ENCODE measurements around the gene ST6GALNAC4.

Gene ST6GALNAC4, protein sequence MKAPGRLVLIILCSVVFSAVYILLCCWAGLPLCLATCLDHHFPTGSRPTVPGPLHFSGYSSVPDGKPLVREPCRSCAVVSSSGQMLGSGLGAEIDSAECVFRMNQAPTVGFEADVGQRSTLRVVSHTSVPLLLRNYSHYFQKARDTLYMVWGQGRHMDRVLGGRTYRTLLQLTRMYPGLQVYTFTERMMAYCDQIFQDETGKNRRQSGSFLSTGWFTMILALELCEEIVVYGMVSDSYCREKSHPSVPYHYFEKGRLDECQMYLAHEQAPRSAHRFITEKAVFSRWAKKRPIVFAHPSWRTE

DNA sequence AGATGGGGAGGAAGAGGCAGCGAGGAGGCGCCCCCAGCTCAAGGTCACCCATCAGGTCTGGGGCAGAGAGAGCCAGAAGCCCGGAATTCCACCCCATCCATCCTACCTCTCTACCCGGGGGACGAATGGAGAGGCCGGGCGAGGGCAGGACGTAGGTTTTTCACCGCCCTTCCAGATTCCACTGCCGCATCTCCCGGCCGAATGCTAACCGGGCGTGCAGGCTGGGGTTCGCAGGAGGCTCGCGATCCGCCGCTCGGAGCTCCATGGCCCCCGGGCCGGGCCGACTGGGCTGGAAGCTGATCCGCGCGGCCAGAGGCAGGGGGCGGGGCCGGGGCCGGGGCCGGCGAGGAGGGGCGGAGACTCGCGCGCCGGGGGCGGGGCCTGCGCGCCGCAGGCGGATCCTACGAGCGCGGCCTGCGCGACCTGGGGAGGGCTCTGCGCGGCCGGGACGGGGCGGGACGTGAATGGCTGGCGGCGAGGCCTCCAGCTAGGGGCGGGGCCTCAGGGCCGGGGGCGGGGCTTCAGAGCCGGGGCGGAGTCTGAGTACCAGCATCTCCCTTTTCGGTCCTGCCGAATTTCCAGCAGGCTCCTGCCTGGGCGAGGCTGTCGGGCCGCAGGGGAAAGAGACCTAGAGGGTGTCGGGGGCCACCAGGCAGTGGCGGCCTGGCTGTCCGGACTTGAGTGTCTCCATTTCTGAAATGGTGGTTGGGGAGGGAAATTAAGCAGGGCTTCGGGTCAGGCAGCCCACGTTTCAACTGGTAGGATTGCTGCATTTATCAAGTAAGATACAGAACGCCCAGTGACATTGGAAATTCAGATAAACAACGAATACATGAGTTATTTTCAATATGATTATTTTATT lies at the start of gene ST6GALNAC4:
Gene ST6GALNAC4, minus strand, starts transcription at position 322 of the 862 bp plus-strand sequence. CDS start 622 bp downstream, outside the sequence.
- DNase-seq (ENCODE audit: low spot score): peak; percentile 95

DNA sequence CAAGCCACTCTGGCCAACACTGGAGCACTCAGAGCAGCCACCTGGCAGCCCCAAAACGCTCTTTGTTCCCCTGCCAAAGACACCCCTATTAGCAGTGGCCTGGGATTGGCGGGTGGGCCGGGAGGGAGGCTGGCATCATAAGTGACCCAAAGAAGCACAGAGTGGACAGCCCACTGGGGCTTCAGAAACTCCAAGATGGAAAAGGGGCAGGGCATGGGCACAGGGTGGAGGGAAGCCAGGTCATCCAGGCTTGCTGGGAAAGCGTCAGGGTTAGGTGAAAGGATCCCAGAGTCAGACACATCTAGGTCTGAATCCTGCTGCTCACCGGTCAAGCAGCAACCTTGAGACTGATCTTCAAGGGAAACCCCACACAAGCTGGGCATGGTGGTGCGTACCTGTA lies 49.1 kb upstream of the ST6GALNAC4 start:
- no peak for DNase-seq (ENCODE audit: low spot score)

DNA sequence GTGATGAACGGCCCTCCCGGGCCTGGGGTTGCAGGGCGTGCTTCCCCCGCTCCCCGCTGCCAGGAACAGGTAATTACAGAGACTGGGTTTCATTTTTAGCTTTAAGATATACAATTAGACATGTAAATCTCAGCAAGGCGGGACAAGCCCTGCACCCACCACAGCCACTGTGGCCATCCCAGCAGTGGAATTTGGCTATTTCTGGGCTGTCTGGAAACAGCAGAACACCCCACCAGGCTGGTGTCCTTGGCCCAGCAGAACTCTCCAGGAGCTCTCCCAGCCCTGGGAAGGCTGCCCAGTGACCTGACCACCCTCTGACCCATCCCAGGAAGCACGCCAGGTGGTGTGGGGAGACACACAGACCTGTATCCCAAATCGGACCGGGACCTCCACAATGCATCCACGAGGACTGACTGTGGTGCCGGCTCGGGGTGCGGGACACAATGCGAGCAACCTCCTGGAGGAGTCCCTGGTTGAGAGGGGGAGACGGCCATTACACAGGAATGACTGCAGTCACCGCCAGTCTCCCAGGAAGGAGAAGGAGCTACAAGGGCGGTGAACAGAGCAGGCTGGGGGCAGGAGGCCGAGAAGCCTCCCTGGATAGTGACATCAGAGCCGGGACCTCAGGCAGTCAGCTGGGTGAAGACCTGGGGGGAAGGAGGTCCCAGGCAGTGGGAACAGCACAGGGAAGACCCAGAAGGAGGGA lies 46.7 kb upstream of the ST6GALNAC4 start:
- DNase-seq (ENCODE audit: low spot score): no peak

DNA sequence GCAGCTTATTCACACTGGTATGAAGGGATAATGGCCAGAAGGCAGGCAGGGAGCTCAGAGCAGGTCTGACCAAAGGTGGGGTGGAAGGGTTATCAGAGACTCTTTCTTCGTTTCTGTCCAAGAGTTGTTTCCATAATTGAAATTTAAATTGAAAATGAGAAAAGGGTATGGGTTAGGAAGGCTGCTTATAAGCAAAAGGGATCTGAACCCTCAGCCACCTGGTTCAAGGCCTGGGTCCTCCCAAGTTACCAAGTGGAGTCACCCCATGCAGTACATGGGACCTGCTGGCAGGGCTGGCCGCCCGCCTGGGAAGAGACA lies 46.2 kb upstream of the ST6GALNAC4 start:
- DNase-seq (ENCODE audit: low spot score): no peak

DNA sequence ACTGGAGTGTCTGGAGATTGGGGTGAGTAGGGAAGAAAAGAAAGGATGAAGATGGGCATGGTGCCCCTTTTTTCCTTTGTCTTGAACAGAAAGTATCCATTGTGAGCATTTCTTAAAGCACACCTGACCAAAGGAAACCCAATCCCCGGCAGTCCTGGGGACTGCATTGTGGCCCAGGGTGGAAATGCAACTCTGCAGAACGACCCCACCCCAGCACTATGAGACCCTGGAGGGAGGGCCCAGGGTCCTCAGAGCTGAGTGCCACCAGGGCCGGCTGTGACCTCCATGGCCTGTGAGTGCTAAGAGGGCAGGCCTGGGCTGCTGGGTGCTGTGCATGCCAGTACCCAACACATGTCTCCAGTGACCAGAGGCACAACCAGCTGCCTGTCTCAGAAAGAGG lies 45.4 kb upstream of the ST6GALNAC4 start:
- no peak for DNase-seq (ENCODE audit: low spot score)

DNA sequence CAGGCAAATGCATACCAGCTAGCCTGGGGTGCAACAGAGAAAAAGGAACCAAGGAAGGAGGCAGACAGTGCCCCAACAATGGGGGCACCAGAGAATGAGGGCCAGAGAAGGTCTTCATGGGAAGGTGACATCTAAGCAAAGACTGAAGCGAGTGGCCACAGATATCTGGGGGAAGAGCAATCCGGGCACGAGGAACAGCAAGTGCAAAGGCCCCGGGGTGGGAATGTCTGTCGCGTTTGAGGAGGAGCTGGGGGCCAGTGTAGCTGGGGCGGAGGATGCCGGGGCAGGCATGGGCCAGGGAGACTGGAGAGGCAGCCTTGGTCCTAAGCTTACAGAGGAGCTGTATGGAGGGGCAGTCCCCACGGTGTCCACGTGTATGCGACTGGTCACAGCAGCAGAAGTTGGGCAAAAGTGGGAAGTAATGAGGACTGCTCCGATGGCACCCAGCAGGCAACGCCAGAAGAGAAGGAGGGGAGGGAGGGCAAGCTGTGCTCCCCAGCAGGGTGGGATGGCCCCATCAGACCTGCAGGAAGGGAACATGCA lies 44.8 kb upstream of the ST6GALNAC4 start:
- no peak for DNase-seq (ENCODE audit: low spot score)

DNA sequence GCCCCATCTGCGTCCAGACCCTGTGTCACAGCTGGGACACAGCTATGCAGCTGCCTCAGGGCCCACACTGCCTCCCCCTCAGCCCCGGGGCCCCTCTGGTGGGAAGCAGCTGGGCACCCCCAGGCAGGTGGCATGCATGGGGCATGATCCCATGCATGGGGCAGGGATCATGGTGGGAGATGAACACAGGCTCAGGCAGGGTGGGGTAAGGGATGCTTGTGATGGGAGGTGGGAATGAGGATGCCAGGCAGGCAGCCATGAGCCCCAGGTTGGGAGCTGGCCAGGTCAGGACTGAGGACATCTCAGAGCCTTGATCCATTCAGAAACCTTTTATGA lies 44.3 kb upstream of the ST6GALNAC4 start:
- DNase-seq (ENCODE audit: low spot score): no peak

DNA sequence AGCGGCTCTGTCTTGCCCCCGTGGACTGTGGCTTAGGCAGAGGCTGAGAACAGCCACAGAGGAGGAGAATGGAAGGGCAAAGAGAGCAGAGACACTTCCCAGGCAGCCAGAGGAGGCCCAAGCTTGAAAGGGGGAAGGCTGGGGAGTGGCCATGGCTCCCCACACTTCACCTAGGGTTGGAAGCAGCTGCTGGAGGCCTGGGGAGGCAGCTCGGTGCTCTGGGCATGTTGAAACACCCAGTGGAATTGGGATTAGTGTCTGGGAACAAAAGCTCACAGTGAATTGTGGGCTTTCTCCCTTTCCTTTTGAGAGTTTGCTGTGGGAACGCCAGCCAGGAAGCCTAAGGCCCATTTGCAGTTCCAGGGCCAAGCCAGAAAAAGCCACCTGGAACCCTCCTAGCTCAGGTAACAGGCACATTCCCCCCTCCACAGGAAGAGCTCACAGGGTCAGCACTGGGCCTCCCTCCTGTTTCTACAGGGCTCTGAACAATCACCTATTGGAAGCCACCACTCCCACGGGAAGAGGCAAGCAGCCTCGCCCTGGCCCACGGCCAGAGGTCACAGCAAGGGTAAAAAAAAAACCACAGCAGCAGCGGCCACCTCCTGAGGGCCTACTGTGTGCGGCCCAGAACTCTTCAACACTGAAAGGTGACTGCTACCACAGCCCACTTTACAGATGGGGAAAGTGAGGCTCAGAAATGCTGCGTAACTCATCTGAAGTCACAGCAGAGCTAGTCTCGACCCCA lies 43.7 kb upstream of the ST6GALNAC4 start:
- no peak for DNase-seq (ENCODE audit: low spot score)

DNA sequence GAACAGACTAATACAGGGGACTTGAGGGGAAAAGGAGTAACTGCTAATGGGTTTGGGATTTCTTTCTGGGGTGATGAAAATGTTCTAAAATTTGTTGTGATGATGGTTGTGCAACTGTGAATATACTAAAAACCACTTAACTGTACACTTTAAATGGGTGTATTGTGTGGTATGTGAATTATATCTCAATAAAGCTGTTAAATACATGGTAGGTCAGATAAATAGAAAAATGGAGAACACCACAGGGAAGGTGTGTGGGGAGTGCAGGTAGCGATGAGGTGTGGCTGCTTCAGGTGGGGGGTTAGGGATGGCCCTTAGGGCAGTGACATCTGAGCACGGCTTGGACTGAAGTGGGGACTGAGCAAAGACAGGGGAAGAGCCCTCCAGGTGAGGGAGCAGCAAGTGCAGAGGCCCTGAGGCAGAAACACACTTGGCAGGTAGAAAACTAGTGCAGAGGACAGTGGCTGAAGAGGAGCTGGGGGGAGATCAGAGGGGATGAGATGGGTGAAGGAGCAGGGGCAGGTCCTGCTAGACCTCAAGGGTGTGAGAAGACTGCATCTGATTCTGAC lies 43.1 kb upstream of the ST6GALNAC4 start:
- no peak for DNase-seq (ENCODE audit: low spot score)

DNA sequence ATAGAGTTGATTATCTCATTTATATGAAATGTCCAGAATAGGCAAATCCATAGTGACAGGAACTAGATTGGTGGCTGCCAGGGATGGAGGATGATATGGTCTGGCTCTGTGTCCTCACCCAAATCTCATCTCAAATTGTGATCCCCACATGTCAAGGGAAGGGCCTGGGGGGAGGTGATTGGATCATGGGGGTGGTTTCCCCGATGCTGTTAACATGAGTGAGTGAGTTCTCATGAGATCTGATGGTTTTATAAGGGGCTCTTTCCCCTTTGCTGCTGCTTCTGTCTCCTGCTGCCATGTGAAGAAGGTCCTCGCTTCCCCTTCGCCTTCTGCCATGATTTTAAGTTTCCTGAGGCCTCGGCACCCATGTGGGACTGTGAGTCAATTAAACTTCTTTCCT lies 42.6 kb upstream of the ST6GALNAC4 start:
- no peak for DNase-seq (ENCODE audit: low spot score)

DNA sequence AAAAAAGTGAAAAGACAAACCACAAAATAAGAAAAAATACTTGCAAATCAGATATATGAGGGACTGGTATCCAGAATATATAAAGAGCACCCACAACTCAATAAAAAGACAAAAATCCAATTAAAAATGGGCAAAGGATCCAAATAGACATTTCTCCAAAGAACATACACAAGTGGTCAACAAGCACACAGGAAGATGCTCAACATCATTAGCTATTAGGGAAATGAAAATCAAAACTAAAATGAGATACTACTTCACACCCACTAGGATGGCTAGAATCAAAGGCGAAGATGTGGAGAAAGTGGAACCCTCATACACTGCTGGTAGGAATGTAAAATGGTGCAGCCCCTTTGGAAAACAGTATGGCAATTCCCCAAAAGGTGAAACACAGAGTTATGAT lies 41.9 kb upstream of the ST6GALNAC4 start:
- DNase-seq (ENCODE audit: low spot score): no peak

DNA sequence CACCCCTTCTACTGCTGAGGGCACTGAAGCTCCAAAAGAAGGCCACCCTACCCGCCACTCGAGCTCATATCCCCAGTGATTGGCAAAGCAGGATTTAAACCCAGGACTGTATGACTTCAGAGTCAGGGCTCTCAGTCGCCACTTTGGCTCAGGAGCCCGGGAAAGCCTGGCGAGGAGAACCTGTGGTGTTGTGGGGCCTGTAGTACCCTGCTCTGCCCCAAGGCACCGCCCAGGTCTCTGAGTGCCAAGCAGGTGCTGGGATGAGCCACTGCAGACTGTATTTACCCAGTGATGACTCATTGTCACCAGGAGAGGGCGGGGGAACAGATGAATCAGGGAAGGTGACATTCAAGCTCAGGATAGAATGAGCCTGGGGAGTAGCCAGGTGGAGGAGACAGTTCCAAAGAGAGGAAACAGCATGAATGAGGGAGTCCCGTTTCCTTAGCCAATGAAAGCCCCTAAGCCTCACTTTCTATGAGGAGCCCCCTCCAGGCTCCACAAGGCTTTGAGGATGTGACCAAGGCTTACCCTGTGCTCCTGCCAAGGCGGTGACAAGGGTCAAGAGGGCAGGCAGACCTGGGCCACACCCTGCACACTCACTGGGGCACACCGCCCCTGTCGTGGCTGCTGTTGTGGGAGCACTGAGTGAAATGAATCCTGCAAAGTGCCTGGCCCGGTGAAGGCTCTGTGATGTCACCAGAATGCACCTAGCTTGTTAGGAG lies 38.6 kb upstream of the ST6GALNAC4 start:
- peak; percentile 69 for DNase-seq (ENCODE audit: low spot score)

DNA sequence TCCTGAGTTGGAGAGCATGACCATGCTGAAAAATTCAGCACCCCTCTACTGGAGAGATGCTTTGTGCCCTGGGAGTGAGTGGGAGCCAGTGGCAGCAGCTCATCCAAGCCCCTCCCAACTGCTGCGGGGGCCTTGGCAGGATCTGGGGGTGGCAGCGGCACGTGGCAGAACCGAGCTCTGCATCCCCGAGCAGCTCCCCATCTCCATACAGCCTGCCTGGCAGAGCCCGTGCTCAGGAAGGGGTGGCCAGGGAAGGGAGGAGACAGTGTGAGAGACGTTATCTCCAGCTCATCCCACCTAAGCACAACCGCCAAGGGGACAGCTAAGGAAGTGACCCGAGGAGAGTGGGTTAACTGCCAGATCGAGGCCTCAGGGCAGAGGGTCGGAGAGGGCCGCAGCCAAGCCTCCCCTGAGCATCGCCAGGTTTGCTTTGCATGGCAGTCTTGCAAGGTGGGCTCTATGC lies 38.0 kb upstream of the ST6GALNAC4 start:
- DNase-seq (ENCODE audit: low spot score): no peak

DNA sequence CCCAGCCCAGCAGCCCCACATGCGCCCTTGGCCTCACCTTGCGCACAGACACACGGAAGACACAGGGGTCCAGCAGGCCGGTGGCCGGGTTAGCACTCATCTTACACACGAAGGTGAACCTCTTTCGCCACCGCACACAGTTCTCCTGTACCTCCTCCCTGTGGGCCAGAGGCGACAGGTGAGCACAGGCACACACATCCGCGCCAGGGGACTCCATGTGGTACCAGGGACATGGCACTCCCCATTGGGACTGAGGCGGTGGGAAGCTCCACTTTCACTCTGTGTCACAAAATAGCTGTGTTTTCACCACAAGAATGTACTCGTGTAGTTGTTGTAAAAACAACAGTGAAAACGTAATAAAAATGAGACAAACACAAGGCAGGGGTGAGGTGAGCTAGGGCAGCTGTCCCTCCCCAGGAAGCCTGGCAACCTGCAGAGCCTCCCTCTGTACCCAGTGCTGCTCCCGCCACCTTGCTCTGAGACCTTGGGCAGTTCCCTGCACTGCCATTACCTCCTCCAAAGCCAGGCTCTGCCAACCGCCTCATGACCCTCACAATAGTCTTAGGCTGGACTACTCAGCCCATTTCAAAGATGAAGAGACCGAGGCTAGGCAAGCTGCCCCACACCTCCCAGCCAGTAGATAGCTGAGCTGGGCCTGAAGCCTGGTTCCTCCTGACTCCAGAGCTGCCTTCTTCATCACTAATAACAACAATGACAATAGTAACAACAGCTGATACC lies 37.1 kb upstream of the ST6GALNAC4 start:
- no peak for DNase-seq (ENCODE audit: low spot score)

DNA sequence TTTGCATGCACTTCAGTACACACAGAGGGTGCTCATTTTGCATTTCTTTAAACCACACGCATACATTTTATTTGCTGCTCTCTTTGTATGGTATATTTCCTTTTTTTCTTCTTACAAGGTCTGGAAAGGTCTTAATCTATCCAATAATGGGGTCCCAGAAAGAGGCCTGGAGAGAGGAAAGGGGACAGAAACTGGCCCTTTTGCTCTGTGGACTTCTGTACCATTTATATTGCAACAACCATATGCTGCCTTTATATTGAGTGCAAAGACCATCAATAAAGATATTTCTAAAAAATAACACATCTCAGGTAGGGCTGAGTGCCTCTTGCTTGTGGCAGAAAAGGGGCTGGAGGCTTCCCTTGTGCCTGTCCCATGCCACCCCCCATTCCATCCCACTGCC lies 36.3 kb upstream of the ST6GALNAC4 start:
- no peak for DNase-seq (ENCODE audit: low spot score)

DNA sequence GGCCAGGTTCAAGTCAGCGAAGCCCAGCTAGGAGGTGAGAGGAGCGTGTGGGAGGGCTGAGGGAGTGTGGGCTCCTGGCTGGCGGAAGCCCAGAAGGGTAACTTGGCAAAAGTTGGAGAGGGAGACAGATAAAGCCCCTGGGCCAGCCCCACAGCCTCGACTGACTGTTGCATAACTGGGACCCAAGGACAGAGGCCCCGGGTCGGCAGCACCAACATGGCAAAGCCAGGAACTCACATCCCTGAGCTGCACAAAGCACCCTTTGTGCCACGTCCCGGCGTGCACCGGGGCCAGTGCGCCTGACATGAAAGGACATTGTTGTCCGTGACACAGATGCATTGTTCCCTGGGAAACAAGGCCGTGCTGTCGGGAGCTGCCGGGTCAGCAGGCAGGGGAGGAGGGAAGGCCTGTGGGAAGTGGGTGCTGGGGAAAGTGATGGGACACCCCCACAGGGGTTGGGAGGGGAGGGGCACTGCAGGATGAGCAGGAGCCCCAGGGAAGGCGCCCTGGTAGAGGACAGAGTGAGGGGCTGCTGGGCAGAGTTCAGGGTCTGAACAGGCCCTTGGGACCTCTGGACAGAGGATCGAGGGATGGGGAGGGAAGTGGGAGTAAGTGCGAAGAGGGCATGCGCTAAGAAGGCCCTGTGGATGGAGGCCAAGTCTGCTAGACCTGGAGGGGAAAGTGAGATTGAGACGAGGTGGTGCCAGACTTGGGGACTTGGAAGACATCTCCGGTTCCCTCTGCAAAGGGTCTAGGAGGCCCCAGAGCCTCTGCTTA lies 33.9 kb upstream of the ST6GALNAC4 start:
- DNase-seq (ENCODE audit: low spot score): no peak

DNA sequence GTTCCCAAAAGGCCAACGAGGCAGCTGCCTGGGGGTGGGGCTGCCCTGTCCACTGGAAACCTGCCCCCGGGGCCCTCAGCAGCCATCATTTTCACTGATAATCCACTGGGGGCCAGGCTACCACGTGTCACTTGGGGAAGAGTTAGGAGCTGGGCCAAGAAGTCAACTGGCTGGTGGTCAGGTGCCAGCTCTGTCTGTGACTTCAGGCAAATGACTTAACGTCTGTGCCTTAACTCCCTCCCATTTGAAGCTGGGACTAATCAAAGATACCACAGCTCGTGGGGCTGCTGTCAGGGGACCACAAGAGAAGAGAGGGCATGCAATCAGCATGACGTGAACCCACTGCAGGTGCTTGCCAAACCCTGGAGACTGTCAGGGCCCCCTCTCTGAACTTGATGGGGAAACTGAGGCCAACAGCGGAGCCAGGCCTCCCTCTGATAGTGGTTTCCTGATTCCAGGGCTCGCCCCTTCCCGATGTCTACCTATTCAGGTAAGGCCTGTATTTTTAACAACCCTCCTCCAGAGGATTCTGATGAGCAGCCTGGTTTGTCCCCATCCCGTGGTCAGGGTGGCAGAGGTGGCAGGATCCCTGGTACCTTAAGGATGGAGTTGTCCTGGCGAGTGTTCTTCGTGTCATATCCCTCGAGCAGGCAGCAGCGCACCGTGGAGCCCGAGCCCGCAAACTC lies 33.1 kb upstream of the ST6GALNAC4 start:
- DNase-seq (ENCODE audit: low spot score): peak; percentile 55

DNA sequence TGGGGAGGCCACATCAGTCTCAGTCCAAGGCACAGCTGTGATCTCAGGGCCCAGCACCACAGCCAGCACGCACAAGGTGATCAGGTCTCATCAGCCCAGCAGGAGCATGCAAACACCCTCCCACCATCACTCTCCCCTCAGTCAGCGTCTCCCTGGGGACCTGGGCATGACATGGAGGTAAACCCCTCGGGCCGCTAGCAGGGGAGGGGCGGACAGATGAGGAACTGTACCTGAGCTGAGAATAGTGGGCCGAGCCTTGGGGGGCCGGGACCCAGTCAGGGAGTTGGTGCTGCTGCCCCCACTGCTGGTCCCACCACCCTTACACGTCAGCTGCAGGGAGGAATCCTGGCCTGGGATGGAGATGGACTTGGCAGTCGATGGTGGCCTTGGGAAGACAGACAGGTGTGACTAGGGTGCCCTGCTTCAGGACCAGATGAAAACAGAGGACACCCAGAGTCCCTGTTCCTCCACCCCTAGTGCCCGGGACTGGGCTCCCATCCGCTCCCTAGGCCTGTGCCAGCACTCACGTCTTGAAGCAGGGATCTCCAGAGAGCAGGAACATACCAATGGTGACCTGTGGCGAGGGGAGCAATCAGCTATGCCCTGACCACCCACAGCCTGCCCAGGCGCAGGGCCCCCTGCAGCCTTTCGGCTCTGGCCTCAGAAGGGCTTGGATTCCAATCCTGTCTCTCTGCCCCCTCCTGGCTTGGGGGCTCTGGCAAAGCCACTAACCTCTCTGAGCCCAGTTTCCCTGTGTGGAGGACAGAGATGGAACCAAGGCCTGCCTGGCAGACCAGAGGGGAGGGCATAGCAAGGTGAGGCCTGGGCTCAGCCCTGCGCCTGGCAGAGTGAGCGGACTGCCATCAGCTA lies 31.2 kb upstream of the ST6GALNAC4 start:
- no peak for DNase-seq (ENCODE audit: low spot score)
